ENCODE measurements around the gene TMEM131L.

The TMEM131L gene

DNA sequence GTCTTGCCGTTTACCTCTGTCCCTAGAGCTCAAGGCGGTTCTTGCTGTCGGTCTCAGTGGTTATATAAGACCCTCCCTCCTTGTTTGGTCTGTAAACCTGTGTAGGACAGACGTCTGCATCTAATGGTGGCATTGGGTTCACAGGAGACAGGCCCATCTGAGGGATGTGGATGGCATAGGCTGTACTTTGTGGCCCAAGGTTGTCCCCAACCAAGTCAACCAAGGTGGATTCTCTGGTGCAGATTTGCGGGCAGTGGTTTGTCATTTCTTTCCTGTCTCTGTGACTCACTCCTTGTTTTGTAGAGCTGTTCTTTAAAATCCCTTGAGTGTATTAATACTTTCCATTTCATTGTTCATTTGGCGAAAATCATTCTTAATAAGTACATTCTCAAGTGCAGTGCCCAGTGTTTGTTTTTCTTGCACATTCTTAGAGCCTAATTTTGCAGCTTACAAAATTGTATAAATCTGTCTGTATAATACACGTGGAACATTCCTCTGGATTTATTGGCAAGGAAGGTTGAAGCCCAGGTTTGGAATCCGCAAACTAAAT, 149.9 kb downstream of the TMEM131L start:
- DNase-seq (ENCODE audit: low read depth in 2 of 2), result no peak

DNA sequence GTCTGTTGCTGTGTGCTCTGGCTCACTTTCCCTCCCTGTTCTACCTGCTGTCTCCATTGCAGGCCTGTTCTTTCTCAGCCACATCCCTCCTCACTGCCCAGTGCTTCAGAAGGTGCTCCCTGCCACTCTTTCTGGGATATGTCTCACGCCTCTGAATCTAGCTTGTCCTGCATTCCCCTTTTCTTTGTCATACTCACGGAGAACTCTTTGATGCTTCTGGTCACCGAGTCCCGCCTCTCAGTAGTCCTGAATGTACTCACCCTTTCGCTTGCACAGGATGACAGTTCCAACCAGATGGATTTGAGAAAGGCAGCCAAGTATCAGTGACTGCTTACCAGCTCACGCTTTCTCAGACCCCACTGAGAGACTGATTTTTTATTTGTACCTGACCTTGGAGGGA, 152.7 kb downstream of the TMEM131L start:
- no peak for DNase-seq (ENCODE audit: low read depth in 2 of 2)

DNA sequence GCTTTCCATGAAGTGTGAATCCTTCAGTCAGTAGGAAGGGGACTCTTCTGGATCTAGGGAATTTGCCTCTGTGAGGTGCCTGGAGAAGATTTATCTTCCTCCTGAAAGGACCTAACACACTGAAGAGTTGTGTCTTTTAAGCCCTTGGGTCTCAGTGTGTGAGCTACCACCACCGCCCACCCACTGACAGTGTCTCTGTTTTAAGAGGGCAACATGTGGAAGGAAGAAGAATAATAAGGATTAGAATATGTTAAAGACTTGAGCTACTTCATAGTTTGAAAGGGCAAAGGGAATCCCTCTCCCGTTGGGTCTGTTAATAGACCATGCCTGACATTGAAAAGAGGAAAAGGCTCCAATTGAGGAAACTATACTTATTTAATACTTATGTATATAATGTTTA, 153.7 kb downstream of the TMEM131L start:
- DNase-seq (ENCODE audit: low read depth in 2 of 2), result no peak

DNA sequence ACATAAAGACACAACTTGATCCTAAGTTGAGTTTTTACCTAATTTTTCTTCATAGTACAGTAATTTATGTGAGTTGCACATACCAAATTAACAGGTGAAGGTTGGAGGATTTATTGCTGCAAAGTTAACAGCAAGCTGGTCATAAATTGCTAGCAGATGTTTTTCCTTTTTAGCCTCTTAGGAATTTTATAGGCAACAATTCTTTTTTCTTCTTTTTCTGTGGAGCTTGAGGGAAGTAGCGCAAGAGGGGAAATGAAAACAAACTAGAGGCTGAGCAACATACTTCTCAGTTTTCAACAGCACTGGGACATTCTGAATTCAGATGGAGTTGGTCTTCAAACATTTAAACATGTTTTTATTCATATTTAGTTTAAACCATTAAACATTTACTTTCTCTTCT, 154.2 kb downstream of the TMEM131L start:
- DNase-seq (ENCODE audit: low read depth in 2 of 2), result no peak

DNA sequence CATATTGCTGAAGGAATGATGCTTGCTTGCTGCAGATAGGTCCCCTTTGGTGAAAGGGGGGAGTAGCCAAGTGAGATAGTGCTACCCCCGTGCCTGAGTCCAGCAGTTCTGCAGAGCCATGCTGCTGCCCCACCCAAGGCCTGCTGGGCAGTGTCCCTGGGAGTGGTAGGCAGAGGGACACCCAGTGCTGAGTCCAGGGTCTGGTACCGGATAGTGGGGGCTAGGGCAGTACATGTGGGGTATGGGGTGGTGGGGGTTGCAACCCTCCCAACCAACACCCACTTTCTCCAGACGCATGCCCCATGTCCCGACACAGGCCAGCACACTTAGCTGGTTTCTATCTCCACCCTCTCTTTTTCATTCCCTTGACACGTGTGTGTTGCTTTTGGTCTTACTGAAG, 155.9 kb downstream of the TMEM131L start:
- DNase-seq (ENCODE audit: low read depth in 2 of 2), result no peak

DNA sequence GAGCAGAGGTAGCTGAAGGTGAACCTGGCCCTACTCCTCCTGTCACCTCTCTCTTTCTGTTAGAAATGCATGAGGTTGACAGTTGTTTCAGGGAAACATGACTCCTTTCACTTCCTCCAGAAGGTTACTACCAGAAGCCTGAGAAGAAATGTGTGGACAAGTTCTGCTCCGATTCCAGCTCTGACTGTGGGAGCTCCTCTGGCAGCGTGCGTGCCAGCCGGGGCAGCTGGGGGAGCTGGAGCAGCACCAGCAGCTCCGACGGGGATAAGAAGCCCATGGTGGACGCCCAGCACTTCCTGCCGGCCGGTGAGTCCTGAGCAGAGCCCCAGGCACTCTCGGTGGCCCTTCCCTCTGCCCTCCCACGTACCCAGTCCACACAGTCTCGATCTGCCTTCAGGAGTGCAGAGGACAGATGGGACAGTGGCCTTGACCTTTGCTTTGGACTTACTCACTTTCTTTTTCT, 156.6 kb downstream of the TMEM131L start:
- no peak for DNase-seq (ENCODE audit: low read depth in 2 of 2)

DNA sequence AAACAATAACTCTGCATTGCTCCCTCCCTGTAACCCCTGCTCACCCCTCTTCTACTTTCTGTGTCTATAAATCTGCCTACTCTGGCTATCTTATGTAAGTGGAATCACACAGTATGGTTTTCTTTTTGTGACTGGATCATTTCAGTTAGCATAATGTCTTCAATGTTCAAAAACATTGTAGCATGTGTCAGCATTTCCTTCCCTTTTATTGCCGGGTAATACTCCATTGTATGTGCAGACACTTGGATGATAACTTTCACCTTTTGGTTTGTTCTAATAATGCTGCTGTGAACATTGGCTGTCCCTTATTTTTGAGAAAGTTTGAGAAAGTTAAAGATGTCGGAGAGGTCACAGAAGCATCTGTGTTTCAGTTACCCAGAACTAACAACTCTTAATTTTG, 157.3 kb downstream of the TMEM131L start:
- no peak for DNase-seq (ENCODE audit: low read depth in 2 of 2)

DNA sequence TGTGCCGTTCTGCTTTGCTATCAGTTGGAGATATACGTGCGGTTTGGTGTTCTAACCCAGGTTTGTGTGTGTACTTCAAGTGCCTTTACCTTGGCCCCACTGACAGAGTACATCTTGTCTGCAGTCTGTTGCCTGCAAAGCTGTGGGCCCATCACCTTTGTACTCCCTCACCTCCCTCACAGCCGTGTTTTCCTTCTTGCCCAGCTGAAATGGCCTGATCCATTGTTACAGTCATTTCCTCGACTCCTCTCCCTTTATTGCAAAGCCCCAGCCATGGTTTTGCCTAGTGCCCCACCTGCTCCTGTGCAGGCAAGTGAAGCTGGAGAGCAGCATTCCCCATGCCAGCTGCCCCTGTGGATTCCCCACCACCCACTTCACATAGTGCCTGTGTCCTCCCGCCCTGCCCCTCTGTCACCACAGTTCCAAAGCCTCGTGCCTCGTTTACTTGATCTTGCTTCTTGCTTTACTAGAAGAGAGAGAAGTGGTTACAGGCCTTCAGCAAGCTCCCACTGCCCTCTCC, 162.7 kb downstream of the TMEM131L start:
- DNase-seq (ENCODE audit: low read depth in 2 of 2), result no peak

DNA sequence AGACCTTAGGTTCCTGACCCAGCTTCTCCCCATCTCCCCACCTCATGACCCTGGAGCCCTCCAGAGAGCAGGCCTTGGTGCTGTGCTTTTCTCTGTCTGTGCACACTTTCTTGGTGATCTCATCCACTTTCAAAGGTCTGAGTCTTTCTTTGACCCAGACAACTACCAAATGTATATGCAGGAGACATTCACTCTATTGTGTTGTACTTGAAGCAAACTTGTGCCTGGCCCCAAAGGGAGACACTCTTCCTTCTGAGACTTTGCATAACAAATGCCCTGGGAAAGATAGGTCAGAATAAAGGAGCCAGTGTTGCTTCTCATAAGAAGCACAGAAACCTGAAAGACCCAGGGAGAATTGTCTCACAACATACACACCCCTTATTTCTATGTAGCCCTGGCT, 163.6 kb downstream of the TMEM131L start:
- DNase-seq (ENCODE audit: low read depth in 2 of 2), result no peak

DNA sequence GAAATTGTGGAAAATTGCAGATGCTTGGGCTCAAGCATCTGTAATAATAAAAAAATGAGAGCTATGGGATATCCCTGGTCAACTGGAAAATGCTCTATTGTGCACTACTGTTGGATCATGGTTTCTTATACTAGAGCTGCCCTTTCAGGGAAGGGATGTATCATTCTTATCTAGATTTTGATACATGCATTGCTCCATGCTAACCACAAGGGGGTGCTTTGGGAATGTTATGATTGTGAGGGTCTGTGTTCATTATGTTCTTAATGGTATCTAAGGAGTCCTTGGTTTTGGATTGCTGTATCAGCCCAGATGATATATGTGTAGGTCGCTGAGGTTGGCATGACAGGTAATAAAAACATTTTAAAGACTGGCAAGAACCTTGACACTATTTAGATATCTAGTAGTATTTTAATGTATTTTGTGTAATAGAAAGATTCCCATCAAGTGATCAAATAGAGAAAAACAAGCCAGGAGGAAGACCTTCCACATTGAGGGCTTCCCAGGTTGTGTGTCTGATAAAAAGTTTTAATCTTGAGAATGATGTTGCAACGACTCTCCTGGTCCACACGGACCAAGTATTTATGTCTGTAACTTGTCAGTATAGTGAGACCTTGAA, 168.7 kb downstream of the TMEM131L start:
- no peak for DNase-seq (ENCODE audit: low read depth in 2 of 2)

DNA sequence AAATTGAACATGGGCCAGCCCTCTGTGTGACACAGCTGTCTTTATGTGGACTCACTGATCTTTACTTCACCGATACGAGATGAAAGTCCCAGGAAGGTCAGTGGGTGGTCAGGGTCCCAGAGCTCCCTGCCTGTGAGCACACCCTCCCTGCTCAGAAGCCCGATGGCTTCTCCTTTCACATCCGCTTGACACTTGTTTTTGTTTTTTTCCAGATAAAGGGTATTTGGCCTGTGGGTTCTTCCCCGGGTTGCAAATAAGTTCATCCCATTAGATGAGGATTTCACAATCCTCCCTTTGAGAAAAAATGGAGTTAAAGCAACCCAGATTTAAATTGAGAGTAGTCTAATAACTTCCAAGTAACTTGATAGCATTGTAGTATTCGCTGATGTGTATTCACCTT, 169.7 kb downstream of the TMEM131L start:
- DNase-seq (ENCODE audit: low read depth in 2 of 2), result no peak

DNA sequence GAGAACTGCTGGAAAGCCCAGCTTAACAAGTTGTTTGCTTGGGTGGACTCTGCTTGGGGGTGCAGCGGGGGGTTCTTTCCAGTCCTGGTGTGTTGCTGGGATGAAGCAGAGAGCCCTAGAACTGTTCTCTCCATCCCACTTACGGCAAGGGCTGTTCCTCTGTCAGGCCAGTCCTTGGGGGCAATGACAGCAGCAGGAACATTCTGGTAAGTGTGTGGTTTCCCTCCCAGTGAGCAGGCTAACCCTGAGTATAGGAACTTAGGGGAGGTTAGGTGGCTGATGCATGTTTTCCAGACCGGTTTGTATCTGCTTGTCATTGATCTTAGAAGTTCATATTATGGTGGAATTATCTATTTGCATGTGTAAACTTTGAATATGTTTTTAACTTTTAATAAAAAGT, 171.0 kb downstream of the TMEM131L start:
- no peak for DNase-seq (ENCODE audit: low read depth in 2 of 2)

DNA sequence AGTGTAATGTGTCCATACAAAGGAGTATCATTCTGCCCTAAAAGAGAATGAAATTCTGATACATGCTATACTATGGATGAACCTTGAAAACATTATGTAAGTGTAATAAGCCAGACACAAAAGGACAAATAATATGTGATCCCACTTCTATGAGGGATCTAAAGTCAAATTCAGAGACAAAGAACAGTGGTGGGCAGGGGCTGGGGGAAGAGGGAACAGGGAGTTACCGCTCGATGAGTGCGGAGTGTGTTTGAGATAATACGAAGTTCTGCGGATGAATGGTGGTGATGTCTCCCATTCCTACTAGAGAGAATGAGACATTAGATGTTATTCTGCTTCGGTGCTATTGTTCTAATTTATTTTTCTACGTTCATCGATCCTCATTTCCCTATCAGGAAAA, 171.9 kb downstream of the TMEM131L start:
- DNase-seq (ENCODE audit: low read depth in 2 of 2), result no peak

DNA sequence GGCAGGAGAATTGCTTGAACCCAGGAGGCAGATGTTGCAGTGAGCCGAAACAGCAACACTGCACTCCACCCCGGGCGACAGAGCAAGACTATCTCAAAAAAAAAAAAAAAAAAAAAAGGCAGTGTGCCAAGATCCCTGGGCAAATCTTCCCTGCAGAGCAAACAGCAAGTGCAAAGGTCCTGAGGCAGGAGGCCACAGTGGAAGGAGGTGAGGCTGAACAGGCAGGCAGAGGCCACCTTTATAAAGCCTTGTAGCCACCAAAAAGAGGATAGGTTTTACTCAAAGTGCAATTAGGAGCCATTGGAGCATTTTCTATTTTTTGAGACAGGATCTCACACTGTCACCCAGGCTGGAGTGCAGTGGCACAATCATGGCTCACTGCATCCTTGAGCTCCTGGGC, 172.8 kb downstream of the TMEM131L start:
- no peak for DNase-seq (ENCODE audit: low read depth in 2 of 2)

DNA sequence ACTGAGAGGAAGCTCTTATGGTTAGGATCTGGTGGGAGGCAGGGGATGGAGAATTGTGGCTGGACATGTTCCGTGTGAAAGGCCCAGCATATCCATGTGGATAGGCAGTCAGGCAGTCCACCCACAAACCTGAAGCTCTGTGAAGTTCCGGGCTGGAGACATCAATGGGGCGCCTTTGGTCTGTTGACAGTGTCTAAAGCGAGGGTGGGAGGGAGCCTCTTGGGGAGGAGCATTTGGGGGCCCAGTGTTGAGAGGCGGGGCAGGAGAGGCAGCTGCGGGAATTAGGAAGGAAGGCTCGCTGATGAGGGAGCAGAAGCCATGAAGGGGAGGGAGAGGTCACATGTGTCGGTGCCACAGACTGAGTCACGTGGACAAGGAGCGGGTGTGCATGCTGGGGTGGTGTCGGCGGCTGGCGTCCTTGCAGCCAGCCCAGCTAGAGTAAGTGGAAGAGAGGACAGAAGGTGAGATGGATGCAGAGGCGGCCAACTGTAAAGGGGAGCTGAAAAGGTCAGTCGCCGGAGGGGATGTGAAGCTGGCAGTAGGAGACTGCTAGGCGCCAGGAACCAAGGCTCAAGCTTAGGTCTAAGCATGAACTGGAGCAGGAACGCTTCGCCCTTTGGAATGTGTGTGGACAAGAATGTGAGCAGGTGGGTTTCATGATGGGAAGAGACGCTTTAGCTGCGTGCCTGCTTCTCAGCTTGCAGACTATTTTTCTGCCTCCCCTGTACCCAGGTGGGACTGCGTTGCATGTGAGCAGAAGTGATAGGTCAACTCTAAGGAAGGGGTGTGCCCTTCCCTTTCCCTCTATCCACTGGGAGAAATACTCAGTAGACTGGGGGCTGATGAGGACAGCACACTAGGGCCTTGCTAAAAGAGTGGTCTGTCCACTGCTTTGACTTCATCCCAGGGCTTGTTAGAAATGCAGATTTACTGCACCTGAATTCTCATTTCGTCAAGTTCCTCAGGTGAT, 174.0 kb downstream of the TMEM131L start:
- no peak for DNase-seq (ENCODE audit: low read depth in 2 of 2)

DNA sequence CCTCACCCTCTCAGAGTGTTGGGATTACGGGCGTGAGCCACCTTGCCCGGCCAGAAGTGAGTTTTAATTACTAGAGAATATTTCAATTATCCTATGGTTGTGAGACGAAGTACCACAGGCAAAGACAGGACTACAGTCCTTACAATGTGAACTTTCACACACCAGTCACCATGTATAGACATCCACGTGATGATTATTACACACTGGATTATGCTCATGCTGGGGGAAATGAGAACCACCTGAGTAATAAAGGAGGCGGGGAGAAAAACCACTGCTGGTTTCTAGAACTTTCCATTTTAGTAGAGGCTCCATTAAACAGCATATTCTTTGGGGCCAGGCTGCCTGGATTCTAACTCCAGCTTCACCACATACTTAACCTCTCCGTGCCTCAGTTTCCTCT, 175.4 kb downstream of the TMEM131L start:
- DNase-seq (ENCODE audit: low read depth in 2 of 2), result no peak

DNA sequence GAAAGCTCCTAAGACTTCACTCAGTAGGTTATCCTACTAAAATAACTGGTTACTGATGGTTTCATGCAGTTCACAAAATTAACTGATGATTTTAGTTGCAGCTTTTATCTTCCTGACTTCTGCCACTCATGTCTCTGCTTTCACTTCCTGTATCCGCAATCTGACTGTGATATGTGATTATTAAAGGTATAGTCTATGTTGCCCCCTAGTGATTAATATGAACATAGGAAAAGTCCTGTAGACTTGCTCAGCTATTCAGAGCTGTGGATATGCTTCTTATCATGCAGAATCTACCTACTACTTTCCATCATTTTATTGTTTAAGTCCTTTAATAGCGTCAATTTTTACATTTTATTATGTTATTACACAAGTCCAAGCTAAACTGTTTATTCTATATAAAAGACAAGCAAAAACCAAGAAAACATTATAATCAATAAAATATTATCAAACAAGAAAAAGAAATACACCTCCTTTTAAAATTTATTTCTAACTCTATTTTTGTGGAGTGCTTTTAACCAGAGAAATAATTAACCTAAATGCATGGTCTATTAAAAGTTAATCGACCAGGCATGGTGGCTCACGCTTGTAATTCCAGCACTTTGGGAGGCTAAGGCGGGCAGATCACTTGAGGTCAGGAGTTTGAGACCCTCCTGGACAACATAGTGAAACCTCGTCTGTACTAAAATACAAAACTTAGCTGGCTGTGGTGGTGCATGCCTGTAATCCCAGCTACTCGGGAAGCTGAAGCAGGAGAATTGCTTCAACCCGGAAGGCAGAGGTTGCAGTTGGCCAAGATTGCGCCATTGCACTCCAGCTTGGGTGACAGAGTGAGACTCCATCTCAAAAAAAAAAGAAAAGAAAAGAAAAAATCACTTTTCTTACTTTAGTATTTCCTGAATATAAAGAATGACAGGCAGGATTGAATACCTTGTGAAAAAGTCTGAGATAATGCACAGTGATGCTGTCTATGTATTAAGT, 177.5 kb downstream of the TMEM131L start:
- DNase-seq (ENCODE audit: low read depth in 2 of 2), result no peak

DNA sequence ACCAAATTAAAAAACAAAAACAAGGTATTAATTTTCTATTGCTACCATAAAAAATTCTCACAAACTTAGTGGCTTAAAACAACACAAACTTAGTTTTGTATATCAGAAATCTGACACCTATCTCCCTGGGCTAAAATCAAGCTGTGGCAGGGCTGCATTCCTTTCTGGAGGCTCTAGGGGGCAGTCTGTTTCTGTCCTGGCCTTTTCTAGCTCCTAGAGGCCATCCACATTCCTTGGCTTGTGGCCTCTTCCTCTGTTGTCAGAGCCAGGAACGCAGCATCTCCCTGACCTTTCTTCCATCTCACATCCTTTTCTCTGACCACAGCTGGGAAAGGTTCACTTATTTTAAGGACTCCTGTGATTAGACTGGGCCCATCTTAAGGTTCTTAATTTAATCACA, 179.0 kb downstream of the TMEM131L start:
- DNase-seq (ENCODE audit: low read depth in 2 of 2), result no peak

DNA sequence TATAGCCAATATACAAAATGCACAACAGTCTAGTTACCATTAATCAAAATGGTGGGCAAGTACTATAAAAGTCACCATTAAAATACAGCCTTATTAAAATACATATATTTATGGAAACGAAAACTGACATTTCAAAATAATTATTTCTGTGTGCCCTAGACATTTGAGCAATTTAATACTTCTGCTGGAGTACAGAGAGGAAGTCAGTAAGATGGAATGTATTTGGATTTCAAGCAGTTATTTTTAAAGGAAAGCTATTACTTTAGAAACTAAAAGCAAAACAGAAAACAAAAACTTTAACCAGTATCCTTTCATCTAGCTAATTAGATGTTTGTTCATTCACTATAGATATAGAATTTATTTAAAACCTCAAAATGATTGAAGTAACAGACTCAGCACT, 180.1 kb downstream of the TMEM131L start:
- DNase-seq (ENCODE audit: low read depth in 2 of 2), result no peak

DNA sequence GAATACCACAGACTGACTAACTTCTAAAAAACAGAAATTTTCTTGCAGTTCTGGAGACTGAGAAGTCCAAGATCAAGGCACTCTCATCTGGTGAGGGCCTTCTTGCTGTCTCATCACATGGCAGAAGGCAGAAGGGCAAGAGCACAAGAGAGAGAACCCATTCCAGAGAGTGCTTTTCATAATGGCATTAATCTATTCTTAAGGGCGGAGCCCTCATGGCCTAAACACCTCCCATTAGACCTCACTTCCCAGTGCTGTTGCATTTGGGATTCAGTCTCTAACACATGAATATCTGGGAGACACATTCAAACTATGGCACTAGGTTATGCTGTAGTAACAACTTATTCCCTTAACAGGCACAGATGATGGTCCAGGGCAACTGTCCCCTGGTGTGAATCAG, 180.8 kb downstream of the TMEM131L start:
- DNase-seq (ENCODE audit: low read depth in 2 of 2), result no peak

DNA sequence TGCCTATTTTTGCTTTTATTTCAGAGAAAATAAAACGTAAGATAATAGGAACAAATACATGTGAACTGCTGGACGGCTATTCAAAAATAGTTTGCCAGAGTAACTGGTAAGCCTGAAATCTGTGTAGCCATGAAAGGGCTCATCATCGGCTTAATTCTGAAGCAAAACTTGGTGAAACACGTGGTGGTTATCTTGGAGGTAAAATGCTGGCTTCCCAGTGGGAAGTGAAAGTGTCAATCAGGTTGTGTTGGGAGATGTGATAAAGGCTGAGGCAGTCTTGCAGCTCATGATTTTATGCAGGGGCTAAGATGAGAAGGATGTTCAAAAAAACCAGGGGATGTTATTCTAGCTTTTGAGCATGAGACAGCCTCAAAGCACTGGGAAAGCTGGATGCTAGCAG, 181.8 kb downstream of the TMEM131L start:
- DNase-seq (ENCODE audit: low read depth in 2 of 2), result no peak
